Kidney (tissue), 14 donors: ENCODE measurements around the gene TMEM258. TPM values are rescaled to one million over a fixed set of nuclear protein-coding genes. Genes with fewer than 3 reads are reported as not detected.

ENCODE experiments used
- DNase-seq, 5 donors: peaks; one replicate each; pipeline ENCODE4 v3.0.0-alpha.2; 2013 to 2020
- FAIRE-seq: peaks from 2 replicates; lab custom pipeline; 2012; peaks lifted over from hg19 to GRCh38; lab: Jason Lieb, UNC
- H3K27ac ChIP-seq, 2 donors: one replicate each; pipeline ENCODE4 v1.7.0; 2013; ENCODE audit warnings: low read depth in 2 of 2, low read length in 2 of 2, inconsistent platforms in 1 of 2
- H3K27me3 ChIP-seq: one replicate; pipeline ENCODE4 v1.7.1; 2013; ENCODE audit warnings: low read length, inconsistent platforms; ENCODE audit not compliant: control insufficient read depth, insufficient read depth
- H3K36me3 ChIP-seq, 3 donors: one replicate each; pipeline versions ENCODE4 v1.7.0 to v1.7.1; 2013; ENCODE audit warnings: low read length in 3 of 3, control low read depth in 1 of 3, inconsistent platforms in 1 of 3; ENCODE audit not compliant: insufficient read depth in 3 of 3, control insufficient read depth in 2 of 3
- H3K4me1 ChIP-seq, 3 donors: one replicate each; pipeline versions ENCODE4 v1.7.0 to v1.7.1; 2013; ENCODE audit warnings: low read length in 3 of 3, inconsistent platforms in 1 of 3, low read depth in 1 of 3; ENCODE audit not compliant: control insufficient read depth in 2 of 3, insufficient read depth in 2 of 3
- H3K4me3 ChIP-seq, 3 donors: one replicate each; pipeline versions ENCODE4 v1.7.0 to v1.8.1; 2013; ENCODE audit warnings: low read length in 3 of 3, control low read depth in 1 of 3, inconsistent platforms in 1 of 3
- H3K9ac ChIP-seq, 3 donors: one replicate each; pipeline versions ENCODE4 v1.7.0 to v1.7.1; 2013; ENCODE audit warnings: low read length in 3 of 3, control low read depth in 1 of 3, inconsistent platforms in 1 of 3
- H3K9me3 ChIP-seq, 3 donors: one replicate each; pipeline versions ENCODE4 v1.7.0 to v1.7.1; 2013; ENCODE audit warnings: low read length in 3 of 3, control low read depth in 1 of 3, inconsistent platforms in 1 of 3; ENCODE audit not compliant: control insufficient read depth in 2 of 3, insufficient read depth in 1 of 3
- intact Hi-C: fragments of 100-400 bp; cut with DNase I; formaldehyde crosslinking; loops from one replicate; pipeline ENCODE4 v1.11.1; 2022
- polyA plus RNA-seq: library from polyadenylated mRNA; stranded (reverse); fragments of 350-450 nt; fragmentation: Illumina TruSeq; extraction: RNeasy Lipid Tissue Mini Kit (QIAGEN cat#74804); gene quantifications from one replicate; pipeline ENCODE4 v1.2.3, GENCODE V29; 2014; ENCODE audit warnings: low read depth, low replicate concordance; ENCODE audit not compliant: insufficient read depth
- total RNA-seq: library from RNA; stranded (reverse); fragmentation: NEBNext Ultra II Directional; extraction: Animal tissue kit (Norgen Biotek cat#: 25700); gene quantifications from one replicate; pipeline ENCODE4 v1.2.1, GENCODE V29; 2021
- TF ChIP-seq, protein P1 (sequence below): IDR thresholded peaks from 3 replicates; pipeline ENCODE4 v1.5.1; 2012; ENCODE audit warnings: mild to moderate bottlenecking, moderate library complexity, borderline replicate concordance; ENCODE audit not compliant: insufficient read depth; ENCODE audit errors: extremely low read depth
- donor health status: control.
- donor health status: control.
- donor health status: control.
- donor health status: control.
- donor health status: control.
- donor health status: DM: yes; HTN: yes; CAD: no.
- donor health status: Normal renal cell carcinoma (clear cell type).

The TMEM258 gene
- total and polyA plus RNA-seq, 2 donors from 2014 or later: 92.1 to 228 TPM

DNA sequence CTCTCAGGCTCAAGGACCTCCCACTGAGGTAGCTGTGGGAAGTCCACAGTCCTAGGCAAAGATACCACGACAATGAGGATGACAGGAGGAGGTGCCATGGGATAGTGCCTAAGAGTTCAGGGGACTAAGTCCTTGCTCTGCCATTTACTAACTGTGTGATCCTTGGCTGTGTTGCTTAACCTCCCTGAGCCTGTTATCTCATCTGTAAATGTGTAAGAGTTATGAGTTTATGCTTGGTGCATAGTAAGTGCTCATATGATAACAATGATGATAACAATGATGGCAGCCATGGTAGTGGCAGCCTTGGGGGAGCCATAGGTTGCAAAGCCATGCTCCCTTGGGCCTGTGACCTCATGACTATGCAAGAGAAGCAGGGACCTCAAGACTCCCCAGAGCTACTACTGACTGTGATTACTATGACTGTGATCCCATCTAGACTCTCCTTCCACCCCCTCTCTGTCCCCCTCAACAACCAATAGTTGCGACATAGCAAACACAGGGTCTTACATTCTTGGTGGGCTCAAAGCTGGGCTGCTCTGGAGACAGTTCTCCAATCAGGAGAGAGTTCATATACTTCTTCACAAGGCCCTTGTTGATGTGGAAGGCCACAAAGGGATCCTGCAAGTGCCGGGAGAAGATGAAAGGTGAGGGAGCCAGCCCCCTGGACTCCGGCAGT is 20.5 kb upstream of the TMEM258 start:
- Histone ChIP-seq H3K36me3 (peaks cover 0 to 3% (median 2%) of the 10 kb centered on the region in 3 donors), H3K27me3 (no peaks in the 10 kb centered on the region), H3K27ac (no peak overlapping the region), H3K9ac (no peak overlapping the region), H3K9me3 (no peaks in the 10 kb centered on the region), H3K4me3 (no peak overlapping the region), H3K4me1 (peaks cover 0 to 8% (median 0%) of the 10 kb centered on the region in 3 donors)
- FAIRE-seq (no peak), DNase-seq (peak in 1 of 5 donors; percentile 31)
- TF ChIP-seq, protein P1, sequence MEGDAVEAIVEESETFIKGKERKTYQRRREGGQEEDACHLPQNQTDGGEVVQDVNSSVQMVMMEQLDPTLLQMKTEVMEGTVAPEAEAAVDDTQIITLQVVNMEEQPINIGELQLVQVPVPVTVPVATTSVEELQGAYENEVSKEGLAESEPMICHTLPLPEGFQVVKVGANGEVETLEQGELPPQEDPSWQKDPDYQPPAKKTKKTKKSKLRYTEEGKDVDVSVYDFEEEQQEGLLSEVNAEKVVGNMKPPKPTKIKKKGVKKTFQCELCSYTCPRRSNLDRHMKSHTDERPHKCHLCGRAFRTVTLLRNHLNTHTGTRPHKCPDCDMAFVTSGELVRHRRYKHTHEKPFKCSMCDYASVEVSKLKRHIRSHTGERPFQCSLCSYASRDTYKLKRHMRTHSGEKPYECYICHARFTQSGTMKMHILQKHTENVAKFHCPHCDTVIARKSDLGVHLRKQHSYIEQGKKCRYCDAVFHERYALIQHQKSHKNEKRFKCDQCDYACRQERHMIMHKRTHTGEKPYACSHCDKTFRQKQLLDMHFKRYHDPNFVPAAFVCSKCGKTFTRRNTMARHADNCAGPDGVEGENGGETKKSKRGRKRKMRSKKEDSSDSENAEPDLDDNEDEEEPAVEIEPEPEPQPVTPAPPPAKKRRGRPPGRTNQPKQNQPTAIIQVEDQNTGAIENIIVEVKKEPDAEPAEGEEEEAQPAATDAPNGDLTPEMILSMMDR: no peak
- intact Hi-C loops: no loop called here

DNA sequence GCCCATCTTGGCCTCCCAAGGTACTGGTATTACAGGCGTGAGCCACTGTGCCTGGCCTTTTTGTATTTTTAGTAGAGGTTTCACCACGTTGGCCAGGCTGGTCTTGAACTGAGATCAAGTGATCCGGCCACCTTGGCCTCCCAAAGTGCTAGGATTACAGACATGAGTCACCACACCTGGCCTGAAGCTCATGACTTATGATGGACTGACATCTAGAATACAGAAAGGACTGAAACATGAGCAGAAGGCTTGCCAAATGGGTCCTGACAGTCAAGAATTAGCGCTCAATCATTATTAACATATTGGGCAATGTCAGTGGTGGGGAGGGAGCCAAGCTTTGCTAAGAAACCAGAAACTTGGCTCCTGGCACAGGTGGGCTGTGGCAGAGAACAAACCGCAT is 19.4 kb upstream of the TMEM258 start:
- intact Hi-C loops: no loop called here
- TF ChIP-seq, protein P1: no peak
- Histone ChIP-seq H3K27ac (no peak overlapping the region), H3K27me3 (no peaks in the 10 kb centered on the region), H3K36me3 (peaks cover 0 to 3% (median 2%) of the 10 kb centered on the region in 3 donors), H3K4me3 (no peak overlapping the region), H3K4me1 (peaks cover 0 to 6% (median 0%) of the 10 kb centered on the region in 3 donors), H3K9me3 (no peaks in the 10 kb centered on the region), H3K9ac (no peak overlapping the region)
- no peak for FAIRE-seq
- DNase-seq: no peak

DNA sequence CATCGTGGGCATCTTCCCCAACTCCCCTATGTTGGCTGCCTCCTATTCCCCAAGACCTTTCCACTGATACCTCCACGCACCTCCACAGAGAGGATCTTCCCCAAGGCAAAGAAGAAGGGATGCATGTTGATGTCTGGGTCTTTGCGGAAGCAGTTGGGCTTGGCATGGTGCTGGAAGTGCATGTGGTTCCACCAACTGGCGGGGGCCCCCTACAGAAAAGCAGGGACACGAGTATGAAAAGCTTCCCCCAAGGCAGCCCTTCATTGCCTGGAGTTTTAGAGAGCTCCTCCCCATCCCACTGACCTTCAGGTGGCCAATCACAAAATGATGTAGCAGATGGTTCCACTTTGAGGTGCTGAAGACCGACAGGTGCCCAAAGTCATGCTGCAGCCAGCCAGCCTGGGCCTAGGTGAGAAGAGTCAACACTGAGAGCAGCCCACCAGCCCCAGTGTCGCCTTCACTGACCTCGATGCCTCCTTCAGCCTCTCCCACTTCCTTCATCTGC is 18.3 kb upstream of the TMEM258 start:
- Histone ChIP-seq H3K9me3 (no peaks in the 10 kb centered on the region), H3K4me1 (peaks cover 0 to 2% (median 0%) of the 10 kb centered on the region in 3 donors), H3K9ac (no peak overlapping the region), H3K27me3 (no peaks in the 10 kb centered on the region), H3K36me3 (peaks cover 0 to 3% (median 2%) of the 10 kb centered on the region in 3 donors), H3K4me3 (no peak overlapping the region), H3K27ac (no peak overlapping the region)
- no peak for FAIRE-seq
- intact Hi-C loops: no loop called here
- TF ChIP-seq, protein P1: no peak
- DNase-seq: no peak
